AG04449 (cell line): ENCODE data around the gene DOCK10.

Experiments
- CTCF ChIA-PET: fragments of 350-600 bp; formaldehyde crosslinking; extraction: SDS; loops from one replicate; lab custom pipeline; 2021; ENCODE audit warnings: antibody characterized with exemption; lab: Yijun Ruan, JAX
- POLR2A ChIA-PET: fragments of 400-600, 350-600 bp; formaldehyde crosslinking; extraction: SDS; loops from one replicate; lab custom pipeline; 2020; ENCODE audit warnings: antibody characterized with exemption, inconsistent platforms; lab: Yijun Ruan, JAX
- DNase-seq: peaks from one replicate; pipeline ENCODE4 v3.0.0-alpha.2; 2010; ENCODE audit warnings: low read depth, low spot score
- H3K4me3 ChIP-seq: 2 replicates; pipeline ENCODE4 v1.5.1; 2011; ENCODE audit warnings: low read depth, mild to moderate bottlenecking, control low read depth, low read length
- CTCF ChIP-seq: IDR thresholded peaks from one replicate; pipeline ENCODE4 v1.5.1; 2011; ENCODE audit warnings: mild to moderate bottlenecking, moderate library complexity, low read length, control low read depth, inconsistent platforms; ENCODE audit not compliant: insufficient read depth; ENCODE audit errors: missing control alignments

DOCK10 gene

GRCh38 chr2:224757934-224758548, 284.2 kb downstream of the DOCK10 start:
- ChIA-PET POLR2A (no interaction called here), CTCF (interaction anchor here (1.1 kb wide), 1 partner anchor 403 kb away, joined by 3 read pairs; no protein-coding TSS in a partner anchor)
- TF ChIP-seq CTCF: no peak
- H3K4me3 ChIP-seq: no peak overlapping the region
- no peak for DNase-seq

GRCh38 chr2:224753743-224754540, 288.3 kb downstream of the DOCK10 start:
- ChIA-PET CTCF (interaction anchor here (1.0 to 1.3 kb wide), 2 partner anchors 10 to 24 kb away, joined by 3 to 4 read pairs; no protein-coding TSS in a partner anchor), POLR2A (no interaction called here)
- TF ChIP-seq CTCF: no peak
- peak; percentile 58 for DNase-seq
- no peak overlapping the region for H3K4me3 ChIP-seq

DNA sequence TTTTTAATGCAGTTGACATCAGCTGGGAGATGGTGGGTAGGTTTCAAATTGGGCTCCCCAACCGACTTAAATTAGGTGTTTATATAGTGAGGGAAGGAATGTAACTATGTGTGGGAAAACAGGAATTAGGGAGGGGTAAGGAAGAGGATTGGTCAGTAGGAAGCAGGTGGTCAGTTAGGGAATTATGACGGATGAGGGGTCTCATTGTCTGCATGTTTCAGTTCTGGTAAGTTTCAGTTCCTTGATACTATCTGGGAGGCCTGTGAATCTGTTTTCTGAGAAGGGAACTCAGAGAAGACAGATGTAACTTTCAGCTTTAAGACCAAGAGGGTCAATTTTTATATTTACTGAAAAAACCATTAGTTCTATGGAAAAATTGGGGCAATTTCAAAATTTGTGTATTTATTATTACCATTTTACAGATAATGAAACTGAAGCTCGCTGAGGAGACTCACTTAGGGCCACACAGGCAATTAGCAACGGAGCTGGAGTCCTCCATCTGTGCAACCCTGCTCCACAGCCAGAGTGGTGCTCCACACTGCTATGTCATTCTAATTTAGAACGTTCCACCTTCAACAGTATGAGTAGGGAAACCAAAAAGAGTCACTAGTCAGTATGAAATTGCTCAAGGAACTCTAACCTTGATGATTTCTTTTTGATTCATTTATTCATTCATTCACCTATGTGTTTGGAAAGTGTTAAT, 290.1 kb downstream of the DOCK10 start:
- ChIA-PET CTCF (interaction anchor here (0.9 kb wide), 1 partner anchor 26 kb away, joined by 3 read pairs; no protein-coding TSS in a partner anchor), POLR2A (no interaction called here)
- no peak for DNase-seq
- TF ChIP-seq CTCF: no peak
- H3K4me3 ChIP-seq: no peak overlapping the region

DNA sequence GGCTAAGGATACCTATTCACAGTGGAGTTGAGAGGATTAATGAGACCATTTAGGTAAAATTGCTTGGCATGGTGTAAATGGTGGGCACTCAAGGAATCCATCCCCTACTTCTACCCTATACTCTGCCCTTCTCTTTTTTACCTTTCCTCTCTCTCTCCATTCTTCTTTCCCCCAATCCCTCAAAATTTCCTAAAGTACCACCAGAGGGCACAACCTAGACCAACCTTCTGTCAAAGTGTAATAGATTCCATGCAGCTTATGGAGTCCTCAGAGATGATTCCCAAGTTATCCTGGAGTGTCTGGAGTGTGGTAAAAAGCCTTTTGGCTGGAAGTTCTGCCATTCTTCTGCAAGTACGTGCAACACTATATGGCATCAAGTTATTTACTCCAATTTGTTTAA, 293.1 kb downstream of the DOCK10 start:
- no peak overlapping the region for H3K4me3 ChIP-seq
- POLR2A ChIA-PET: no interaction called here
- CTCF ChIA-PET: no interaction called here
- TF ChIP-seq CTCF: no peak
- DNase-seq: no peak

DNA sequence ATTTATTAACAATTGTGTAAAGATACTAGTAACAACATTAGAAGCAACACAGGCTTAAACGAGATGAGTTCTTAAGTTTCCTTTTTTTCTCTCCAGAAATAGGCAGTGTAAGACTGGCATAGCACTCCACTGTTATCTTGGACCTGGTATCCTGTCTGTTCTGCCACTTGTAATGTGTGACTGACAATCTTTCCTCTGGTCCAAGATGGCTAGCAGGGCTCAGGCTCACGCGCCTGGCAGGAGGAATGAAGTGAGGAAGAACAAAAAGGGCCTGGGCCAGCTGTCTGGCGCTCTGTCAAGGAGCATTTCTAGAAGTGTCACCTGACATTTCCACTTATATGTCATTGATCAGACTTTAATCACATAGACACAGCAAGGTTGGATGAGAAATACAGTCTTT, 294.5 kb downstream of the DOCK10 start:
- ChIA-PET CTCF (no interaction called here), POLR2A (no interaction called here)
- no peak for TF ChIP-seq CTCF
- H3K4me3 ChIP-seq: no peak overlapping the region
- no peak for DNase-seq

DNA sequence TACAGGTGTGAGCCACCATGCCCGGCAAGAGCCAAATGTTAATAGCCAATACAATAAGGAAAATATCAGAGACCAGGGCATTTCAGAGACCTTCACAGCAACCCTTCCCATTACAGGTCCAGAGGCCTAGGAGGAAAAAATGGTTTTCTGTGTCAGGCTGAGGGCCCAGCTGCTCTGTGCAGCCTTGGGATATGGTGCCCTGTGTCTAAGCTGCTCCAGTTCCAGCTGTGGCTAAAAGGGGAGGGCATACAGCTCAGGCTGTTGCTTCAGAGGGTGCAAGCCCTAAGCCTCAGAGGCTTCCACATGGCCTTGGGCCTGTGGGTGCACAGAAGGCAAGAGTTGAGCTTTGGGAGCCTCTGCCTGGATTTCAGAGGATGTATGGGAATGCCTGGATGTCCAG, 306.0 kb downstream of the DOCK10 start:
- DNase-seq: no peak
- ChIA-PET POLR2A (no interaction called here), CTCF (no interaction called here)
- no peak for TF ChIP-seq CTCF
- no peak overlapping the region for H3K4me3 ChIP-seq
